HAP-1 (cell line): Measurements from ENCODE around the gene PARP14.
A peak's percentile ranks its signal among the peaks of the same experiment; 100 is the strongest.
"Not testable (repeated sequence)": the region's sequence is repeated elsewhere in the genome, so short reads cannot be mapped to it uniquely, and the experiment has no call there.

ENCODE experiments used
- DNase-seq, 2 experiments: peaks; one replicate each; pipeline ENCODE4 v3.0.0-alpha.2; 2016 to 2020; ENCODE audit warnings: low spot score in 2 of 2
- H3K27me3 ChIP-seq: fragments of 250-450 bp; sonication (Bioruptor Pico); 2 replicates; pipeline ENCODE4 v1.5.1; 2020; ENCODE audit warnings: low read depth, mild to moderate bottlenecking, moderate library complexity
- H3K36me3 ChIP-seq: fragments of 250-450 bp; sonication (Bioruptor Pico); replicated peaks from 2 replicates; pipeline ENCODE4 v1.5.1; 2020; ENCODE audit warnings: mild to moderate bottlenecking
- H3K4me1 ChIP-seq: fragments of 250-450 bp; sonication (Bioruptor Pico); 2 replicates; pipeline ENCODE4 v1.5.1; 2020; ENCODE audit warnings: mild to moderate bottlenecking
- H3K4me3 ChIP-seq: fragments of 250-450 bp; sonication (Bioruptor Pico); 2 replicates; pipeline ENCODE4 v1.5.1; 2020; ENCODE audit warnings: mild to moderate bottlenecking, moderate library complexity
- H3K9me3 ChIP-seq: fragments of 250-450 bp; sonication (Bioruptor Pico); 2 replicates; pipeline ENCODE4 v1.5.1; 2020; ENCODE audit warnings: mild to moderate bottlenecking, moderate library complexity
- in situ Hi-C: fragments of 300-500 bp; cut with MboI; formaldehyde crosslinking; loops from 3 replicates; pipeline ENCODE4 v1.14.3; 2020; ENCODE audit warnings: low sequenced_read_pairs, inconsistent platforms, mixed read lengths

Gene PARP14

GRCh38 chr3:122716667-122717066 lies 36.0 kb downstream of the PARP14 start:
- in situ Hi-C loops: no loop called here
- Histone ChIP-seq H3K36me3 (peaks cover 11% of the 10 kb centered on the region), H3K4me3 (no peak overlapping the region), H3K4me1 (no peaks in the 10 kb centered on the region; the same call in 1 of the 2 replicates), H3K9me3 (no peaks in the 10 kb centered on the region), H3K27me3 (no peaks in the 10 kb centered on the region)
- DNase-seq: no peak

GRCh38 chr3:122719273-122719921 lies 38.8 kb downstream of the PARP14 start:
- H3K4me1 ChIP-seq: no peaks in the 10 kb centered on the region; the same call in 1 of the 2 replicates
- no peaks in the 10 kb centered on the region for H3K9me3 ChIP-seq
- H3K4me3 ChIP-seq: no peak overlapping the region
- peaks cover 5% of the 10 kb centered on the region; the same call in 1 of the 2 replicates for H3K36me3 ChIP-seq
- no peak for DNase-seq
- no peaks in the 10 kb centered on the region for H3K27me3 ChIP-seq
- in situ Hi-C loops: no loop called here

GRCh38 chr3:122725106-122725505 lies 44.5 kb downstream of the PARP14 start:
- no peak for DNase-seq
- Histone ChIP-seq H3K27me3 (no peaks in the 10 kb centered on the region), H3K9me3 (no peaks in the 10 kb centered on the region; the same call in 1 of the 2 replicates), H3K36me3 (no peaks in the 10 kb centered on the region), H3K4me1 (no peaks in the 10 kb centered on the region), H3K4me3 (no peak overlapping the region)
- in situ Hi-C loops: no loop called here

- DNase-seq: no peak
- Histone ChIP-seq H3K9me3 (no peaks in the 10 kb centered on the region; the same call in 1 of the 2 replicates), H3K27me3 (no peaks in the 10 kb centered on the region), H3K4me1 (no peaks in the 10 kb centered on the region), H3K36me3 (no peaks in the 10 kb centered on the region), H3K4me3 (no peak overlapping the region)
- in situ Hi-C loops: no loop called here
Observed at GRCh38 chr3:122727294-122727693, 46.7 kb downstream of the PARP14 start.

GRCh38 chr3:122727766-122728165 lies 47.1 kb downstream of the PARP14 start:
- in situ Hi-C loops: no loop called here
- Histone ChIP-seq H3K27me3 (no peaks in the 10 kb centered on the region), H3K4me1 (no peaks in the 10 kb centered on the region), H3K9me3 (no peaks in the 10 kb centered on the region; the same call in 1 of the 2 replicates), H3K4me3 (no peak overlapping the region), H3K36me3 (no peaks in the 10 kb centered on the region)
- no peak for DNase-seq

GRCh38 chr3:122728186-122728585 lies 47.5 kb downstream of the PARP14 start:
- no peak for DNase-seq
- no peak overlapping the region for H3K4me3 ChIP-seq
- no peaks in the 10 kb centered on the region for H3K27me3 ChIP-seq
- no peaks in the 10 kb centered on the region; the same call in 1 of the 2 replicates for H3K9me3 ChIP-seq
- in situ Hi-C loops: no loop called here
- H3K4me1 ChIP-seq: no peaks in the 10 kb centered on the region
- no peaks in the 10 kb centered on the region for H3K36me3 ChIP-seq

GRCh38 chr3:122728756-122729514 lies 48.3 kb downstream of the PARP14 start:
- Histone ChIP-seq H3K4me3 (no peak overlapping the region), H3K36me3 (no peaks in the 10 kb centered on the region), H3K4me1 (no peaks in the 10 kb centered on the region), H3K9me3 (no peaks in the 10 kb centered on the region; the same call in 1 of the 2 replicates), H3K27me3 (no peaks in the 10 kb centered on the region)
- DNase-seq: no peak
- in situ Hi-C loops: no loop called here

- Histone ChIP-seq H3K9me3 (no peaks in the 10 kb centered on the region; the same call in 1 of the 2 replicates), H3K27me3 (no peaks in the 10 kb centered on the region), H3K4me3 (no peak overlapping the region), H3K4me1 (no peaks in the 10 kb centered on the region), H3K36me3 (no peaks in the 10 kb centered on the region)
- in situ Hi-C loops: no loop called here
- DNase-seq: no peak
Observed at GRCh38 chr3:122730240-122730639, 49.6 kb downstream of the PARP14 start.

GRCh38 chr3:122732682-122733525 lies 52.3 kb downstream of the PARP14 start:
- H3K9me3 ChIP-seq, in situ Hi-C loops, H3K36me3 ChIP-seq, H3K4me3 ChIP-seq, H3K4me1 ChIP-seq, H3K27me3 ChIP-seq: not testable (repeated sequence)
- peak in 1 of 2 experiments; percentile 41 for DNase-seq

GRCh38 chr3:122739172-122739571 lies 58.5 kb downstream of the PARP14 start:
- no peak for DNase-seq
- H3K9me3 ChIP-seq: no peaks in the 10 kb centered on the region
- H3K36me3 ChIP-seq: peaks cover 3% of the 10 kb centered on the region
- H3K4me3 ChIP-seq: no peak overlapping the region
- H3K4me1 ChIP-seq: no peaks in the 10 kb centered on the region
- no peaks in the 10 kb centered on the region for H3K27me3 ChIP-seq
- in situ Hi-C loops: no loop called here

GRCh38 chr3:122742234-122742633 lies 61.6 kb downstream of the PARP14 start:
- H3K9me3 ChIP-seq: no peaks in the 10 kb centered on the region
- H3K36me3 ChIP-seq: peaks cover 3% of the 10 kb centered on the region
- no peaks in the 10 kb centered on the region for H3K4me1 ChIP-seq
- in situ Hi-C loops: no loop called here
- no peak overlapping the region for H3K4me3 ChIP-seq
- no peaks in the 10 kb centered on the region for H3K27me3 ChIP-seq
- no peak for DNase-seq

- Histone ChIP-seq H3K4me3 (no peak overlapping the region), H3K4me1 (no peaks in the 10 kb centered on the region), H3K9me3 (no peaks in the 10 kb centered on the region), H3K36me3 (peaks cover 3% of the 10 kb centered on the region), H3K27me3 (no peaks in the 10 kb centered on the region)
- no peak for DNase-seq
- in situ Hi-C loops: no loop called here
Observed at GRCh38 chr3:122743581-122744120, 63.0 kb downstream of the PARP14 start.

GRCh38 chr3:122745369-122746021 lies 64.9 kb downstream of the PARP14 start:
- in situ Hi-C loops: no loop called here

More at GRCh38 chr3:122745369-122746021, 64.9 kb downstream of the PARP14 start:
- Histone ChIP-seq H3K4me3 (no peak overlapping the region), H3K4me1 (no peaks in the 10 kb centered on the region), H3K9me3 (no peaks in the 10 kb centered on the region), H3K36me3 (peaks cover 3% of the 10 kb centered on the region; the same call in 1 of the 2 replicates), H3K27me3 (no peaks in the 10 kb centered on the region)
- no peak for DNase-seq
